Measurements from ENCODE around the gene EPC1. TPM values are rescaled to one million over a fixed set of nuclear protein-coding genes. Genes with fewer than 3 reads are reported as not detected.

The EPC1 gene
- polyA plus RNA-seq, 2 of the 4 experiments (the other 2 are of a cell fraction), result 14.7 to 47.2 TPM

- ATAC-seq (no peak), DNase-seq (ENCODE audit: low read depth in 1 of 2, low spot score in 1 of 2) (no peak), FAIRE-seq (no peak)
- H3K4me2 ChIP-seq, result no peak overlapping the region
- TF ChIP-seq RAD21 (conservative IDR thresholded peaks at IDR 0.05 in 1 of 2, IDR thresholded peaks at IDR 0.05 in 1 of 2) (no peak), KDM1A (IDR thresholded peaks at IDR 0.05; ENCODE audit: low read depth) (no peak), ZSCAN20 (CRISPR knock-in tag; IDR thresholded peaks at IDR 0.05) (no peak), MAZ (IDR thresholded peaks at IDR 0.05; ENCODE audit: borderline replicate concordance, low read depth, low read length) (no peak), ZNF302 (CRISPR knock-in tag; IDR thresholded peaks at IDR 0.05) (no peak), HEYL (CRISPR knock-in tag; IDR thresholded peaks at IDR 0.05) (no peak), ZC3H11A (IDR thresholded peaks at IDR 0.05) (no peak), EP300 (IDR thresholded peaks at IDR 0.05) (no peak), MAX (IDR thresholded peaks at IDR 0.05) (no peak), CBX8 (IDR thresholded peaks at IDR 0.05) (no peak)
- H3K9me3 ChIP-seq, result no peaks in the 10 kb centered on the region
- 98% methylated on average over 2 of the region's 2 CpGs for WGBS (ENCODE audit: missing lambda C conversion rate)
- ChIA-PET CTCF (interaction anchor here (0.7 to 3.5 kb wide), 5 partner anchors 9 to 79 kb away, joined by 3 to 21 read pairs (median 5); no protein-coding TSS in a partner anchor), POLR2A (interaction anchor here (0.7 kb wide), 1 partner anchor 98 kb away, joined by 3 read pairs; no protein-coding TSS in a partner anchor)
- 0 out of 3 replicates have a peak, but pooled peaks cover 3% of the 10 kb centered on the region for H3K4me1 ChIP-seq
- H3K4me3 ChIP-seq, result no peak overlapping the region
- no peak overlapping the region for H3K27ac ChIP-seq
Measured at GRCh38 chr10:32266566-32266965, 80.4 kb downstream of the EPC1 start.

- DNase-seq (ENCODE audit: low read depth in 1 of 2, low spot score in 1 of 2) (no peak), FAIRE-seq (no peak), ATAC-seq (no peak)
- 96% methylated on average over 2 of the region's 2 CpGs for WGBS (ENCODE audit: missing lambda C conversion rate)
- Histone ChIP-seq H3K4me2 (no peak overlapping the region), H3K27ac (no peak overlapping the region), H3K4me1 (0 out of 3 replicates have a peak, but pooled peaks cover 3% of the 10 kb centered on the region), H3K9me3 (no peaks in the 10 kb centered on the region), H3K4me3 (no peak overlapping the region)
- ChIA-PET POLR2A (no interaction called here), CTCF (interaction anchor here (1.1 to 3.5 kb wide), 4 partner anchors 9 to 80 kb away, joined by 3 to 21 read pairs (median 8); no protein-coding TSS in a partner anchor)
- TF ChIP-seq MAZ (IDR thresholded peaks at IDR 0.05; ENCODE audit: borderline replicate concordance, low read depth, low read length), result no peak
- no peak for TF ChIP-seq ATOH8 (CRISPR knock-in tag; IDR thresholded peaks at IDR 0.05; ENCODE audit: low read depth)
- no peak for TF ChIP-seq CHD2 (IDR thresholded peaks at IDR 0.05; ENCODE audit: low read length, partially characterized antibody)
- no peak for TF ChIP-seq RAD21 (conservative IDR thresholded peaks at IDR 0.05 in 1 of 2, IDR thresholded peaks at IDR 0.05 in 1 of 2)
- no peak for TF ChIP-seq NR3C1 (IDR thresholded peaks at IDR 0.05)
- no peak for TF ChIP-seq PBX3 (IDR thresholded peaks at IDR 0.05)
- no peak for TF ChIP-seq POLR2AphosphoS2 (conservative IDR thresholded peaks at IDR 0.05; ENCODE audit: low read length)
Measured at GRCh38 chr10:32265756-32266155, 81.2 kb downstream of the EPC1 start.

GRCh38 chr10:32263300-32263699 lies 83.7 kb downstream of the EPC1 start:
- H3K4me3 ChIP-seq, result no peak overlapping the region
- FAIRE-seq (no peak), ATAC-seq (peak; percentile 45 to 66; a peak in 4 of 6 replicates), DNase-seq (ENCODE audit: low read depth in 1 of 2, low spot score in 1 of 2) (no peak)
- ChIA-PET CTCF (interaction anchor here (0.7 to 1.3 kb wide), 5 partner anchors 8 to 546 kb away, joined by 3 to 5 read pairs (median 4); no protein-coding TSS in a partner anchor), POLR2A (no interaction called here)
- 100% methylated on average over 1 of the region's 1 CpG for WGBS (ENCODE audit: missing lambda C conversion rate)
- H3K27ac ChIP-seq, result no peak overlapping the region
- no peak overlapping the region for H3K4me2 ChIP-seq
- H3K4me1 ChIP-seq, result 0 out of 3 replicates have a peak, but pooled peaks cover 3% of the 10 kb centered on the region
- H3K9me3 ChIP-seq, result no peaks in the 10 kb centered on the region
- TF ChIP-seq JUN (IDR thresholded peaks at IDR 0.05) (no peak), SMC3 (IDR thresholded peaks at IDR 0.05) (no peak), USF2 (IDR thresholded peaks at IDR 0.05) (no peak), KDM5A (IDR thresholded peaks at IDR 0.05) (no peak), SREBF2 (IDR thresholded peaks at IDR 0.05) (no peak), RAD21 (conservative IDR thresholded peaks at IDR 0.05 in 1 of 2, IDR thresholded peaks at IDR 0.05 in 1 of 2) (no peak), POLR2A (IDR thresholded peaks at IDR 0.05; ENCODE audit: low read length) (no peak), EP300 (IDR thresholded peaks at IDR 0.05) (no peak), CBX2 (IDR thresholded peaks at IDR 0.05; ENCODE audit: borderline replicate concordance, low read depth) (no peak), BCL3 (IDR thresholded peaks at IDR 0.05) (no peak), RARB (CRISPR knock-in tag; IDR thresholded peaks at IDR 0.05) (no peak), RNF2 (IDR thresholded peaks at IDR 0.05; ENCODE audit: borderline replicate concordance, low read depth) (no peak), REST (IDR thresholded peaks at IDR 0.05) (no peak), TFCP2L1 (CRISPR knock-in tag; IDR thresholded peaks at IDR 0.05) (no peak)

All from A549 (cell line).